Esophagus muscularis mucosa (tissue), 4 donors: ENCODE results near the gene TMCO4.

Experiments used
- EP300 ChIP-seq: sonication (generic); formaldehyde crosslinking; IDR thresholded peaks from one replicate; pipeline ENCODE4 v1.6.1; 2017; ENCODE audit warnings: antibody characterized with exemption
- POLR2A ChIP-seq: fragments of 450-650 bp; IDR thresholded peaks from one replicate; pipeline ENCODE4 v1.6.1; 2017; ENCODE audit warnings: antibody characterized with exemption, moderate library complexity, mild to moderate bottlenecking, low read depth
- POLR2AphosphoS5 ChIP-seq, 2 donors: sonication (generic); formaldehyde crosslinking; IDR thresholded peaks; one replicate each; pipeline ENCODE4 v1.6.1; 2017; ENCODE audit warnings: antibody characterized with exemption in 2 of 2
- TF ChIP-seq, protein P1 (sequence below), 3 experiments: fragments of 200-600 bp in 2 of 3; fragments of 450-650 bp in 1 of 3; sonication (generic) in 2 of 3; IDR thresholded peaks; one replicate each; pipeline ENCODE4 v1.5.1; 2017 to 2019; ENCODE audit warnings: antibody characterized with exemption in 3 of 3, mild to moderate bottlenecking in 2 of 3, moderate library complexity in 1 of 3

DNA sequence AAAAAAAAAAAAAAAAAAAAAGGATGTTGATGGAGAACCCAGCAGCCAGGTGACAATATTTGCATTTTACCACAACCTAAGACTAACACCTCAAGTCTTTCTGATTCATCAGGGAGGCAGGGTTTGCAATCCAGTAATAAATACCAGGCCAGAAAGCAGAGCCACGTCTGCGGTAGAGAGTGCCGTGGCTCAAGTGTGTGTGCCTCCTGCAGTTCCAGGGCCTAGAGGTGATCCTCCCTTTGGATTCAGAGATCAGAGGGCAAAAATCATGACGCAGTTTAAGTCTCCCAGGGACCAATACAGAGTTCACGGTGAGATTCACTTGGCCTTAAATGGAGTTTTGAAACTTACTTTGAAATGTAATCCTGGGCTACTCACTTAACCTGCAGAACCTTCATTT lies 34.9 kb downstream of the TMCO4 start:
- TF ChIP-seq, protein P1, sequence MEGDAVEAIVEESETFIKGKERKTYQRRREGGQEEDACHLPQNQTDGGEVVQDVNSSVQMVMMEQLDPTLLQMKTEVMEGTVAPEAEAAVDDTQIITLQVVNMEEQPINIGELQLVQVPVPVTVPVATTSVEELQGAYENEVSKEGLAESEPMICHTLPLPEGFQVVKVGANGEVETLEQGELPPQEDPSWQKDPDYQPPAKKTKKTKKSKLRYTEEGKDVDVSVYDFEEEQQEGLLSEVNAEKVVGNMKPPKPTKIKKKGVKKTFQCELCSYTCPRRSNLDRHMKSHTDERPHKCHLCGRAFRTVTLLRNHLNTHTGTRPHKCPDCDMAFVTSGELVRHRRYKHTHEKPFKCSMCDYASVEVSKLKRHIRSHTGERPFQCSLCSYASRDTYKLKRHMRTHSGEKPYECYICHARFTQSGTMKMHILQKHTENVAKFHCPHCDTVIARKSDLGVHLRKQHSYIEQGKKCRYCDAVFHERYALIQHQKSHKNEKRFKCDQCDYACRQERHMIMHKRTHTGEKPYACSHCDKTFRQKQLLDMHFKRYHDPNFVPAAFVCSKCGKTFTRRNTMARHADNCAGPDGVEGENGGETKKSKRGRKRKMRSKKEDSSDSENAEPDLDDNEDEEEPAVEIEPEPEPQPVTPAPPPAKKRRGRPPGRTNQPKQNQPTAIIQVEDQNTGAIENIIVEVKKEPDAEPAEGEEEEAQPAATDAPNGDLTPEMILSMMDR (IDR thresholded peaks at IDR 0.05), result no peak
- TF ChIP-seq POLR2A (no peak), EP300 (no peak), POLR2AphosphoS5 (IDR thresholded peaks at IDR 0.05) (no peak)
